ENCODE data around the gene CCDC93.

DNA sequence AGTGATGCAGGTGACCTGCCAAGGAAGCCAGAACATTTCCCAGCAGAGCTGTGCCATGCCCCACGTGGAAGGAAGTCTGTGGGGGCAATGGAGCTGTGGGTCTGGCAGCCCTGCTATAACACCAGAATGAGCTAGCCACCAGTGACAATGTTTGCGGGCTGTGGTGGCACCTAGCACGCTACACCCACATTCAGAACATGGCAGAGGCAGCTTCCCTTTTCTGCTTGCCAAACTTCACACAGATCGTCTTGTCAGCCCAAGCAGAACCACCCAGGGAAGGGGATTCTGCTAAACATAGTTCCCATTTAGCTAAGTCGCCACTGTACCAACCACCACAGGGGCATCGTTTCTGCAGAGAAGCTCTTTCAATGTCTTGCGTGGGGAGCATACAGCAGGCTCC lies 27.0 kb upstream of the CCDC93 start:
- TF ChIP-seq CTCF (conservative IDR thresholded peaks at IDR 0.05) (no peak), ZFX (IDR thresholded peaks at IDR 0.05) (no peak)

Data from C4-2B (cell line).